ENCODE data around the gene ZNF775. TPM values are rescaled to one million over a fixed set of nuclear protein-coding genes. Genes with fewer than 3 reads are reported as not detected.
A peak's percentile ranks its signal among the peaks of the same experiment; 100 is the strongest.

The ZNF775 gene
- total RNA-seq, 4 donors from 2014 or later = 1.4 to 3.8 (median 2.4) TPM

GRCh38 chr7:150421831-150422230 lies 42.7 kb downstream of the ZNF775 start:
- intact Hi-C loops (cut with DNase I; ENCODE audit: low total_unique reads) = no loop called here
- no peak for TF ChIP-seq CTCF (IDR thresholded peaks at IDR 0.05)
- no peak for TF ChIP-seq POLR2A (IDR thresholded peaks at IDR 0.05)
- 85 to 86% methylated on average over 17 of the region's 17 CpGs for WGBS, 2 donors

GRCh38 chr7:150425670-150426069 lies 46.5 kb downstream of the ZNF775 start:
- TF ChIP-seq POLR2A (IDR thresholded peaks at IDR 0.05) (no peak), CTCF (IDR thresholded peaks at IDR 0.05) (no peak)
- DNase-seq (ENCODE audit: low spot score in 2 of 2) = no peak
- H3K4me3 ChIP-seq (ENCODE audit: low read depth, poor library complexity, severe bottlenecking) = no peak overlapping the region
- WGBS, 2 donors = 68 to 84% methylated on average over 4 of the region's 4 CpGs
- intact Hi-C loops (cut with DNase I; ENCODE audit: low total_unique reads) = no loop called here

More at GRCh38 chr7:150421831-150422230, 42.7 kb downstream of the ZNF775 start:
- H3K4me3 ChIP-seq (ENCODE audit: low read depth, poor library complexity, severe bottlenecking) = no peak overlapping the region
- DNase-seq (ENCODE audit: low spot score in 2 of 2) = peak in 1 of 2 donors; percentile 52

- 39 to 40% methylated on average over 10 to 11 of the region's 11 CpGs for WGBS, 2 donors
- intact Hi-C loops (cut with DNase I; ENCODE audit: low total_unique reads) = no loop called here
- H3K4me3 ChIP-seq (ENCODE audit: low read depth, poor library complexity, severe bottlenecking) = no peak overlapping the region
- TF ChIP-seq POLR2A (IDR thresholded peaks at IDR 0.05) (no peak), CTCF (IDR thresholded peaks at IDR 0.05) (no peak)
- peak in 1 of 2 donors; percentile 85 for DNase-seq (ENCODE audit: low spot score in 2 of 2)
Measured at GRCh38 chr7:150428671-150429451, 49.7 kb downstream of the ZNF775 start.

DNA sequence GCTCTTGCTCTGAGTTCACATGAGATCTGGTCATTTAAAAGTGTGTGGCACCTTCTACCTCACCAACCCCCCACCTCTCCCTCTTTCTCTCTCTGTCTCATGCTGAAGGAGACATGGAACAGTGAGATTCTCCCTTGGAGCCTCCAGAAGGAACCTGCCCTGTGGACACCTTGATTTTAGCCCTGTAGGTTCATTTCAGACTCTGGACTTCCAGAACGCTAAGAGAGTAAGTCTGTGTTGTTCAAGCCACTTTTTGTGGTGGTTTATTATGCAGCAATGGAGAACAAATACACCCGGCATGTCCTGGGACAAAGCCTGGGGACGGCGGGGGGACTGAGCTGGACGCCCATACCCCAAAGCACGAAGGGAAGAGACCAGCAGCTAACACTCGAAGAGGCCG lies 50.6 kb downstream of the ZNF775 start:
- no peak overlapping the region for H3K4me3 ChIP-seq (ENCODE audit: low read depth, poor library complexity, severe bottlenecking)
- 89 to 95% methylated on average over 7 of the region's 8 CpGs for WGBS, 2 donors
- TF ChIP-seq POLR2A (IDR thresholded peaks at IDR 0.05) = no peak
- no peak for TF ChIP-seq CTCF (IDR thresholded peaks at IDR 0.05)
- intact Hi-C loops (cut with DNase I; ENCODE audit: low total_unique reads) = no loop called here
- no peak for DNase-seq (ENCODE audit: low spot score in 2 of 2)

- no peak overlapping the region for H3K4me3 ChIP-seq (ENCODE audit: low read depth, poor library complexity, severe bottlenecking)
- intact Hi-C loops (cut with DNase I; ENCODE audit: low total_unique reads) = no loop called here
- DNase-seq (ENCODE audit: low spot score in 2 of 2) = peak in 1 of 2 donors; percentile 53
- TF ChIP-seq POLR2A (IDR thresholded peaks at IDR 0.05) (no peak), CTCF (IDR thresholded peaks at IDR 0.05) (no peak)
- WGBS, 2 donors = 61 to 69% methylated on average over 14 of the region's 14 CpGs
Measured at GRCh38 chr7:150430465-150431085, 51.4 kb downstream of the ZNF775 start.

Measured in lower leg skin (tissue), 4 donors.